ENCODE data around the gene HDC. TPM values are rescaled to one million over a fixed set of nuclear protein-coding genes. Genes with fewer than 3 reads are reported as not detected.

The HDC gene
- total RNA-seq = not detected in 2 replicates

GRCh38 chr15:50265620-50266019, at the start of gene HDC:
Gene HDC, minus strand, starts transcription at chr15:50265726. Its CDS starts 103 bp downstream, at chr15:50265623.

Small RNAs within 50 kb of the gene (small RNA-seq; reads per million reads assigned to genes)
- gene RF00019 = not detected

Other genes starting within 250 kb of the HDC start
- gene ATP8B4, start 146.5 kb downstream of the HDC start, total RNA-seq = 0.29 and 0.33 TPM in 2 replicates
- 0.19 and 0.33 TPM in 2 replicates for gene SLC27A2, start 83.5 kb downstream of the HDC start, total RNA-seq
- gene GABPB1, start 89.5 kb upstream of the HDC start, total RNA-seq = 92.1 and 96.7 TPM in 2 replicates
- gene USP8, start 158.7 kb upstream of the HDC start, total RNA-seq = 41.8 and 63.0 TPM in 2 replicates

All from vein endothelial cell (primary cell).